G401 (cell line): ENCODE data around the gene ETV5. TPM values are rescaled to one million over a fixed set of nuclear protein-coding genes. Genes with fewer than 3 reads are reported as not detected.

Experiments used
- DNase-seq: peaks from one replicate; pipeline ENCODE4 v3.0.0-alpha.2; 2015; ENCODE audit warnings: low spot score
- in situ Hi-C: cut with HindIII; loops from 2 replicates; pipeline ENCODE4 v1.10.0; 2016; ENCODE audit warnings: low sequenced_read_pairs, mixed read lengths
- total RNA-seq: library from RNA; depleted of rRNA; stranded (reverse); fragments of >200 nt; shearing (Covaris generic); gene quantifications from 2 replicates; pipeline ENCODE4 v1.2.3, GENCODE V29; 2014

The ETV5 gene
- total RNA-seq, 1 experiment from 2014 or later, result 22.8 TPM

DNA sequence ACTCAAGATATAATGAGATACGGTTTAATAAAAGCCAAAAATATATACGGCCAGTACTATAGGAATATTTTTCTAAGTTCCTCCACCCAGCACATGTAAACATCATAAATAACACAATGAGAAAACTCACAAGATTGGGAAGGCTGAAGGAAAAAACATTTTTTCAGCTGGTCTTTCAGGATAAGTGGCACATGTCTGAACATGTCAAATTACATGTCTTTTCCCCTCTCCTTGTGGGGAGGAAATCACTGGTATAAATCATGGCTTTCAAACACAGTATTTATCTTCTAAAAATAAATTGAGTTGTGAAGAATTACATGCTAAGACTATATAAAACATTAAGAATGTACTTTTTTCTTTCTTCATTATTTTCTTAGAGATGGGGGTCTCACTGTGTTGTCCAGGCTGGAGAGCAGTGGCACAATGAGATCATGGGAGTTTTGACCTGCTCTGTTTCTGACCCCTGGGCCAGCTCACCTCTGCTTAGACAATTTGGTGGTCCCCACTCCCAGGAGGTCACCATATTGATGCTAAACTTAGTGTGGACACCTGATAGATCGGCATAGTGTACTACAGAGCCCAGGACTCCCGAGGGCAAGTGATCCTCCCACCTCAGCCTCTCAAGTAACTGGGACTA, 32.8 kb downstream of the ETV5 start:
- in situ Hi-C loops, result no loop called here
- DNase-seq, result no peak

GRCh38 chr3:186075489-186075888, 33.4 kb downstream of the ETV5 start:
- DNase-seq, result no peak
- in situ Hi-C loops, result no loop called here

- no peak for DNase-seq
- in situ Hi-C loops, result no loop called here
Measured at GRCh38 chr3:186073641-186074040, 35.2 kb downstream of the ETV5 start.

DNA sequence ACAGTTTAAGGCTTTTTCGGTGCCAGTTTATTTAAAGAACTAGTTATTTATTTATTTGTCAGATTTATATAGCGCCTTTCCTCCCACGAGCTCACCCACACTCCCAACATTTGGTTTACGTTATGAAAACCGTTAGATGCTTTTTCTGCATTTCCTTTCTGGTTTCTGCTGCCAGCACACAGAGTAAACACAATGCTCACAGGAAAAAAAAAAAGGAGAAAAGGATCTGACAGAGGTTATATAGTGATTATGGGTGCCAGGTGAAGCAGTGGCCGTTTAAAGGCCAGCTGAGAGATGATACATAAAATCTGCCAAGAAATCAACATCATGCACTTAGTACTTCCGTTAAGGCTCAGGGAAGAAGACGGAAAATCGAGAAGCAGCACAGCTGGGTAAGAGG, 37.9 kb downstream of the ETV5 start:
- in situ Hi-C loops, result no loop called here

GRCh38 chr3:186070550-186070949, 38.3 kb downstream of the ETV5 start:
- DNase-seq, result no peak
- in situ Hi-C loops, result no loop called here

More for the DNA sequence above, 37.9 kb downstream of the ETV5 start:
- DNase-seq, result no peak

- no peak for DNase-seq
- in situ Hi-C loops, result no loop called here
Measured at GRCh38 chr3:186070133-186070532, 38.8 kb downstream of the ETV5 start.

GRCh38 chr3:186069199-186069598, 39.7 kb downstream of the ETV5 start:
- no peak for DNase-seq
- in situ Hi-C loops, result no loop called here

DNA sequence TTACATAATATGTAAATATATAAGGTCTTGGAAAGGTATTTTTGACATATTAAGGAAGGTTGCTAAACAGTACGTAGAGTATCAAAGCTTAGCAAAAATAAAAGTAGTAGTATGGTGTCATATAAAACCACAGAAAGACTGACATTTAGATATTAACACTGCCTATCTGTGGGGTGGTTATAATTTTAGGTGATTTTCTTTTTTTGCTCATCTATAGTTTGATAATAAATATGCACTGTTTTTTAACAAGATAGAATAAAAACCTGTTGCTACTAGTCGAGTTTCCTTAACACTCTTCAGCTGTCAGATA, 40.7 kb downstream of the ETV5 start:
- in situ Hi-C loops, result no loop called here
- DNase-seq, result no peak

DNA sequence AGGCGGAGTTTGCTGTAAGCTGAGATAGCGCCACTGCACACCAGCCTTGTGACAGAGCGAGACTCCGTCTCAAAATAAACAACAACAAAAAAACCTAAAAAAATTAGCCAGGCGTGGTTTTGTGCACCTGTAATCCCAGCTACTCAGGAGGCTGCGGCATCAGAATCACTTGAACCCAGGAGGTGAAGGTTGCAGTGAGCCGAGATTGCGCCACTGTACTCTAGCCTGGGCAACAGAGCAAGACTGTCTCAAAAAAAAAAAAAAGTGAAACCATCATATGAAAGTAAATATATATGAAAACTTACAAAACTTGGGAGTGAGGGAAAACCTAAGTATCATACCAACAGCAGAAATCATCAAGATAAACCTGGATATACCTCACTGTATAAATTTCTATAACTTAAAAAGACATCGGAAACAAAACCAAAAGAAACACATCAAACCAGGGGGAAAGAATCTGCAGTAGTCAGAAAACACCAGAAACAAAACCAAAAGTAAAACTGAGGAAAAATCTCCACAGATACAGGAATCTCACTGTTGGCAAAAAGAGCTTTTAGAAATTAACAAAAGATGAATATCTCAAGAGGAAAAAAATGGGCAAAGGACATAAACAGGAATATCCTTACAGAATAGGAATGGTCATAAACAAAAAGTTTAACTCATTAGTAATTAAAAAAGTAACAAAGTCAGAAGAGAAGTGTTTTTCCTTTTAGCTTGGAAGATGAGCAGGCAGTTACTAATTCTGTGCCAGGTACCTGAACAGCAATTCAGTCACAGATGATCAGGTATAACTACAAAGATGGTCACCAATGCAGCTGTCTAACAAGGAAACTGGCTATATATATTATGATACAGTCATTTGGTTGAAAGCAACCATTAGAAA, 41.3 kb downstream of the ETV5 start:
- in situ Hi-C loops, result no loop called here
- DNase-seq, result no peak

GRCh38 chr3:186060222-186060621, 48.7 kb downstream of the ETV5 start:
- in situ Hi-C loops, result no loop called here
- no peak for DNase-seq

DNA sequence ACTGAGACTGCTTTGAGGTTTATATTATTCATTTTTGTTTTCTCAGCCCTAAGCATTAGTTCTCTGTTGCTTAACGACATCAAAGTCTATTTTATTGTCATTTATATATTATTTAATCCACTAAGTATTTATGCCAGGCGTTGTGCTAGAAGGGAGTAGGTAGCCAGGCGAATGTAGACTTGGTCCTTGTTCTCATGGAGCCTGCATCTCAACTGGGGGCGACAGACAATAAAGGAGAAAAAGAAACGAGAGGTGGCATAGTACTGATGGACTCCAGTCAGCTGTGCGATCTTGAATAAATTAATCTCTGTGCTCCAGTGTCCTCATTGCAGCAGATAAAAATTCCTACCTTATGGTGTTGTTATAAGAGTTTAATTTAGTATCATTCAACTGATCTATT, 49.7 kb downstream of the ETV5 start:
- in situ Hi-C loops, result no loop called here
- DNase-seq, result no peak

DNA sequence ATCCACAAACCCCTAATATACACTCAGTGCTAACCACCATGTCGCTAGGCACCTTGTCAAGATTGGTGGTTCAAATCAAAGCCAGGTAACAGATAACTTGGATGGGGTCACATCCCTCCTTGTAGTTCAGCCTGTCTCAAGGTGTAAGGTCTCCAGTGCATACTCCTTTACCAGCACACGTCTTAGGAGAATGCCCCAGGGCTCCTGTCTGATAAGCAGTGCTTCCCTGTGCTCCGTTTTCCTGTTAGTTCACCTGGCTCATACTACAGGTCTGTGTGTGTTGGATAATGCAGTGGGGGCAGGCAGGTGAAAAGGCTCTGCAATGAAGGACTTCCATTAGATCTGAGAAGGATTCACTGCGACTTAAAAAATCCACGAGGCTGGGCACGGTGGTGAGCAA, 50.7 kb downstream of the ETV5 start:
- no peak for DNase-seq
- in situ Hi-C loops, result no loop called here

DNA sequence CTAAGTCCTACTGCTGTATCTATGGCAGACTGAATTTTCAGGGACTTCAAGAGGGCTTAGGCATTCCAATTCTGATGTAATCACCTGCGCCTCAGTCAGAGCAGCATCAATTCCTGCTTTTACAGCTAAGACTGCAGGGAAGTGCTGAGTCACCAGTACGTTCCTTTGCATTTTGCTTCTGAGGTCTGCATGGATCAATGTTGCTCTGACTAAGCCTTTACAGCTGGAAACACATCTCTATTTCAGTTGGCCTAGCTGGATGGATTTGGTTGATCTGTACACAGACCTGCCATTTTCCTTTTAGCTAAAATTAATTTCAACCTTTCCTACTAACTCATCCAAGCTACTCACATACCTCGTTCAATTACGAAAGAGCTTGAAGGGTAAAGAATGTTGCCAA, 51.3 kb downstream of the ETV5 start:
- DNase-seq, result no peak

DNA sequence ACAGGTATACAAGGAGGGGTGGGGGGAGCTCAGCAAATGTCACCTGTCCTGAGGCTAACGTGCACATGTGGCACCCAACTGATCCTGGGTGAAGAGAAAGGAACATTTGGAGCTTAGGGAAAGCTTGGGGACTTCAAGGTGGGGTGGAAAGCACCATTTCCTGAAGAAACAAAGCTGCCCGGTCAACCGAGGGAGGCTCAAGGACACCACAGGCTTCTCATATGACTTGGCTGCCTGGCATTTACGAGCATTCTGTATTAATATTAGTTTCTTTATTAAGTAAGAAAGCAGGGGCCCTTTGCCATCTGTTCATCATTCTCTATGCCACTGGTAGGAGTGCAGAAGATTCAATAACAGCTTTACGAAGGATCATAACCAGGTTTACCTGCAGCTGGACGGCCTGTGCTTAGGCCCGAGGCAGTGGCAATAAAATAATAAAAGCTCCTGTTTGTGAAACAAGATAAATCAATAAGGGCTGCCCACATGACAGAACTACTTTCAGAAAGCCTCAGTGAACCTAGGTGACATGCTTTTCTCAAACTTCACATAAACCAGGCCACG, 54.0 kb downstream of the ETV5 start:
- DNase-seq, result peak; percentile 23
- in situ Hi-C loops, result no loop called here

More for the DNA sequence above, 51.3 kb downstream of the ETV5 start:
- in situ Hi-C loops, result no loop called here

GRCh38 chr3:186053954-186054791, 54.7 kb downstream of the ETV5 start:
- DNase-seq, result peak; percentile 63
- in situ Hi-C loops, result no loop called here

GRCh38 chr3:186052096-186052840, 56.6 kb downstream of the ETV5 start:
- DNase-seq, result no peak
- in situ Hi-C loops, result no loop called here

- no peak for DNase-seq
- in situ Hi-C loops, result no loop called here
Measured at GRCh38 chr3:186049001-186049400, 59.9 kb downstream of the ETV5 start.

DNA sequence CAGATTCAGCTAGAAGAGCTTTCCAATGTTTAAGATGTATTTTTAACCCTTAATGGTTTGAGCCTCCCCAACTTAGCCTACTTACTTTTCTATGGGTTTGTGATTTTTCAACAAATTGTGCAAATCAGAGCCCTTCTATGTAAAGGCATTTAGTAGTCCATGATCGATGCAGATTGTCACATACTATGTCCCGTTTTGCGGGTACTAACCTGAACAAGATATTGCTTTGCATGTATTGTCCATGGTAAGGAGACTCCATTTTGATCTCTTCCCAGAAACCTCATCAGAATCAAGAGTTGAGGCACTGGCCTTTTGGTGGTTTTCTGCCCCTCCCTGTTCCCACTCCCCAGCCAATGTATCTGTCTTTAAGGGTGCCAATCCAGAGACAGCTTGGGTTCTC, 60.8 kb downstream of the ETV5 start:
- in situ Hi-C loops, result no loop called here
- no peak for DNase-seq

GRCh38 chr3:186046838-186047237, 62.1 kb downstream of the ETV5 start:
- in situ Hi-C loops, result no loop called here
- no peak for DNase-seq
